K562 (cell line): ENCODE data around the gene APOM. TPM values are rescaled to one million over a fixed set of nuclear protein-coding genes. Genes with fewer than 3 reads are reported as not detected.
A peak's percentile ranks its signal among the peaks of the same experiment; 100 is the strongest.

Experiments
- CREBBP ChIP-seq: IDR thresholded peaks from one replicate; pipeline ENCODE4 v1.6.1; 2012; ENCODE audit warnings: low read depth, mild to moderate bottlenecking, control low read depth, inconsistent platforms, low read length
- ETV5 ChIP-seq: sonication (generic); formaldehyde crosslinking; IDR thresholded peaks from 2 replicates; pipeline ENCODE4 v1.4.0; 2020; ENCODE audit warnings: low read depth, mild to moderate bottlenecking, missing genetic modification reagents
- GABPB2 ChIP-seq: fragments of 250-450 bp; sonication (Bioruptor Pico); conservative IDR thresholded peaks from 2 replicates; pipeline ENCODE4 v1.5.1; 2021; ENCODE audit warnings: mild to moderate bottlenecking
- NKRF ChIP-seq: fragments of 450-650 bp; IDR thresholded peaks from 2 replicates; pipeline ENCODE4 v1.6.1; 2016; ENCODE audit warnings: borderline replicate concordance
- POU5F1 ChIP-seq: fragments of 150-350 bp; IDR thresholded peaks from 2 replicates; pipeline ENCODE4 v1.6.1; 2014; ENCODE audit warnings: borderline replicate concordance, low read length, low read depth, mild to moderate bottlenecking; ENCODE audit not compliant: partially characterized antibody
- RBFOX2 ChIP-seq: fragments of 200-400 bp; formaldehyde crosslinking; IDR thresholded peaks from 2 replicates; pipeline ENCODE4 v1.6.1; 2017; ENCODE audit warnings: low read depth, mild to moderate bottlenecking, low read length, moderate library complexity
- RBM22 ChIP-seq: fragments of 200-400 bp; formaldehyde crosslinking; IDR thresholded peaks from 2 replicates; pipeline ENCODE4 v1.6.1; 2018; ENCODE audit warnings: low read length, low read depth; ENCODE audit not compliant: poor library complexity, severe bottlenecking
- SMC3 ChIP-seq: conservative IDR thresholded peaks from 2 replicates; pipeline ENCODE4 v1.6.1; 2011; ENCODE audit warnings: low read depth, low read length, improper control_type of control experiment; ENCODE audit not compliant: insufficient read depth
- TFE3 ChIP-seq: fragments of 450-650 bp; formaldehyde crosslinking; IDR thresholded peaks from 2 replicates; pipeline ENCODE4 v1.4.0; 2020; ENCODE audit warnings: mild to moderate bottlenecking, mixed read lengths
- ZBTB11 ChIP-seq, 3 experiments: fragments of 200-800 bp in 1 of 3; fragments of 250-450 bp in 1 of 3; fragments of 450-650 bp in 1 of 3; sonication (Bioruptor Pico) in 1 of 3; sonication (Bioruptor generic) in 1 of 3; formaldehyde crosslinking in 1 of 3; IDR thresholded peaks; 2 replicates each; pipeline versions ENCODE4 v1.6.1 to v1.8.0; 2016 to 2022; ENCODE audit warnings: mild to moderate bottlenecking in 2 of 3, missing genetic modification characterization in 2 of 3, missing compliant biosample characterization in 1 of 3, moderate library complexity in 1 of 3
- ZBTB5 ChIP-seq: fragments of 450-650 bp; IDR thresholded peaks from 2 replicates; pipeline ENCODE4 v1.6.1; 2017; ENCODE audit warnings: antibody characterized with exemption
- ZFP30 ChIP-seq: fragments of 250-450 bp; sonication (Bioruptor Pico); IDR thresholded peaks from 2 replicates; pipeline ENCODE4 v1.8.0; 2022; ENCODE audit warnings: moderate library complexity, mild to moderate bottlenecking, inconsistent platforms, borderline replicate concordance
- ZKSCAN1 ChIP-seq: fragments of 150-350 bp; IDR thresholded peaks from 2 replicates; pipeline ENCODE4 v1.6.1; 2016; ENCODE audit warnings: low read depth, low read length
- ZNF133 ChIP-seq: fragments of 250-450 bp; sonication (Bioruptor Pico); IDR thresholded peaks from 2 replicates; pipeline ENCODE4 v1.4.0; 2020; ENCODE audit warnings: mild to moderate bottlenecking
- ZNF445 ChIP-seq: fragments of 250-450 bp; sonication (Bioruptor Pico); IDR thresholded peaks from 2 replicates; pipeline ENCODE4 v1.4.0; 2020; ENCODE audit warnings: low read depth, mild to moderate bottlenecking, moderate library complexity
- ZNF75A ChIP-seq: fragments of 450-650 bp; formaldehyde crosslinking; IDR thresholded peaks from 2 replicates; pipeline ENCODE4 v1.4.0; 2020; ENCODE audit warnings: mild to moderate bottlenecking
- ZSCAN29 ChIP-seq: fragments of 450-650 bp; IDR thresholded peaks from 2 replicates; pipeline ENCODE4 v1.6.1; 2017
- polyA plus RNA-seq, 8 experiments: library from polyadenylated mRNA; depleted of rRNA in 4 of 8; stranded (reverse) in 5 of 8; unstranded in 3 of 8; fragments of >200 nt; fragmentation: Nextera tagmentation in 2 of 8; fragmentation: Illumina TruSeq in 1 of 8; extraction: Ambion mirVana in 2 of 8; extraction: Trizol in 1 of 8; gene quantifications; 2 replicates each; pipeline versions ENCODE4 v1.2.1 to v1.2.3, GENCODE V29; 2011 to 2014; ENCODE audit warnings: inconsistent platforms in 1 of 8, missing spikeins in 1 of 8
- total RNA-seq, 7 experiments: library from RNA; depleted of rRNA in 6 of 7; stranded (reverse); fragments of >200 nt in 6 of 7; fragmentation: Illumina TruSeq in 2 of 7; extraction: Trizol in 2 of 7; gene quantifications; 2 replicates each; pipeline versions ENCODE4 v1.2.1 to v1.2.3, GENCODE V29; 2011 to 2021; ENCODE audit warnings: low replicate concordance in 1 of 7

The APOM gene
- total and polyA plus RNA-seq, 9 of the 15 experiments (the other 6 are each of a cell fraction or from before 2014, with no cell fraction given), result 5.7 to 24.3 (median 10.4) TPM

GRCh38 chr6:31690231-31691077 is 34.8 kb downstream of the APOM start (continued):
- TF ChIP-seq ZBTB5 (no peak), CREBBP (no peak), ZBTB11 (CRISPR knock-in tag; IDR thresholded peaks at IDR 0.05) (peak in 2 of 3 experiments; percentile 9 to 57; a peak in 2 of 6 replicates), POU5F1 (no peak), ZNF133 (CRISPR knock-in tag) (no peak), ZNF75A (CRISPR knock-in tag) (no peak), ZSCAN29 (no peak), ZFP30 (CRISPR knock-in tag) (no peak), RBFOX2 (no peak), GABPB2 (peak; percentile 72; the same call in 1 of the 2 replicates), SMC3 (peak; percentile 5; the same call in 1 of the 2 replicates), ZNF445 (CRISPR knock-in tag) (no peak), NKRF (peak; percentile 28), ZKSCAN1 (0 out of 2 replicates have a peak, but pooled peaks have one; percentile 24), ETV5 (peak; percentile 44; the same call in 1 of the 2 replicates), RBM22 (no peak), TFE3 (CRISPR knock-in tag) (no peak; the same call in 1 of the 2 replicates)
